8988T (cell line): ENCODE measurements around the gene ALDOB.

ENCODE experiments used
- DNase-seq: peaks from one replicate; pipeline ENCODE4 v3.0.0; 2011

ALDOB gene

DNA sequence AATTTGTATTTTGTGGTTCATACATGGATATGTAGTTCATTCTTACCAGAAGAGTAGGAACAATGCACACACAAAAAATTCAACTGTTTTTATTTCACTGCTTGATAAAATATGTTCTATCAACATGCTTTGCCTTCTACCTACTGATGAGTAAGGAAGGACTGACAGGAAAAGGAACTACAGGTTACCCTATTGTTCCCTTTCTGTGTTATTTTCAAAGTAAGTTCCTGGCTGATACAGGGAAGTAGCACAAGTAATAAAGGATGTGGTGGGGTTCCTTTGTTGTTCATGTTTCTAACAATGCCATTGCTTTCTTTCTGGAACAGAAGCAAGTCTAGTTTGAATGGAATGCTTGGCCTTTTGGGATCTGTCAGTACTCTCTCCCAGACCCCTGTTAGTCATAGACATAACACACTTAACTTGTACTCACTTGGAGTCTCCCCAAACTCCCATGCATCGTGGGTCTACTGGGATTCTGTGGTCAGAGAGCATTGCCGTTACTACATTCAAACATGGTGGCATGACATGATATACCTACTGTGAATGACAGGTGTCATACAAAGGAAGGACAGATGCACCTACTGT, 20.2 kb upstream of the ALDOB start:
- DNase-seq, result no peak

DNA sequence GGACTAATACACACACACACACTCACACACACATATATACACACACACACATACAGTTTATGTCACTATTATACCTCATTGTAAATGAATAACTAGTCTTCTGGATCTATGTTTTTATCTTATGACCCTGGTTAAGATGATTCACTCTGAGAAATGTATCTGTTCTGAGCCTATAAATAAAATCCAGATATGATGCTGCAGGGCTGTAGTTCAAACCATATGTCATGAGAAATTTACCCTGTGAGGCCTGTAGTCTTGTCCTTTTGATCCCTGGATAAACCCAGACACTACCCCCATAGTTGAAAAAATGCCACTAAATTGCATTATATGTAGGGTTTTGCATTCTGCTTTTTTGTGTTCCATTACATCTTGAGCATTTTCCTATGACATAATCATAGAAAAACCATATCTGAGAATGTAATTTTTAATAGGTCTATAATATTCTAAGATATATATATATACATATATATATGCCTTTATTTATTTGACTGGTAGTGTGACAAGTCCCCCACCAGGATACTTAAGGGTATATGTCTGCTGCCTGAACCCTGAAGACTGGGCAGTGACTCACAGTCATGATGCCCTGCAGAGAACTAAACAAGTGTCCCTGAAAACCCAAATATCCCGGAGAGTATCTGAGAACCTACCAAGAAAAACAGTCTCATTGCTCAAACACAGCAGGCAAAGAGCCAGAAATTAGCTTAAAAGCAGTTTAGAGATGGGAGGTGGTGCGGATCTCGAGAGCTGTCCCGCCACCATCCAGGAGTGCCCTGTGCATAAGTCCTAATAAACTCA, 18.4 kb upstream of the ALDOB start:
- no peak for DNase-seq

GRCh38 chr9:101451498-101451897, 15.9 kb upstream of the ALDOB start:
- no peak for DNase-seq

DNA sequence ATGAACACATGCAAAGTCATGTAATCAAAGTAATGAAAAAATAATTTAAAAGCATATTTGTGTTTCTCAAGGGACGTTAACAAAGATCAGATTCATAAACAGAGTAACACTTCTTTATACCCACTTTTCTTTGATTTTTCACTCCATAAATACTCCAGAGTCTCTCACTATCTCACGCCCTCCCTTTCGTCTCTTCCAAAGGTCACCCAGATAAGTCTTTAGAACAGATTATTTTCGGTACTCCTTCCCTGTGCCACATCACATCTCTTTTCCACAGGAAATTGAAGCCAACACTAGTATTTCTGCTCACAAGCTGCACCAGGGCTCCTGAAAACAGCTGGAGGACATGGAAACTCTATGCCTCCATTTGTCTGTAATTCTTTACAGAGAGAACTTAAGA, 15.4 kb upstream of the ALDOB start:
- DNase-seq, result no peak

- peak; percentile 79 for DNase-seq
Measured at GRCh38 chr9:101449071-101449721, 13.6 kb upstream of the ALDOB start.

DNA sequence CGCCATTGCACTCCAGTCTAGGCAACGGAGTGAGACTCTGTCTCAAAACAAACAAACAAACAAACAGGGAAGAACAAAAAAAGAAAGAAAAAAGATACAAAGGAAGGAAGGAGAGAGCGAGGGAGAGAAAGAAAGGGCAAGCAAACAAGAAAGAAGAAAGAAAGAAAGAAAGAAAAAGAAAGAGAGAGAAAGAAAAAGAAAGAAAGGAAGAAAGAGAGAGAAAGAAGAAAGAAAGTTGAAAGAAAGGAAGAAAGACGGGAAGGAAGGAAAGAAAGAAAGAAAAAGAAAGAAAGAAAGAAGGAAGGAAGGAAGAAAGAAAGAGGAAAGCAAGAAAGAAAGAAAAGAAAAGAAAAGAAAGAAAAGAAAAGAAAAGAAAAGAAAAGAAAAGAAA, 13.1 kb upstream of the ALDOB start:
- DNase-seq, result no peak

DNA sequence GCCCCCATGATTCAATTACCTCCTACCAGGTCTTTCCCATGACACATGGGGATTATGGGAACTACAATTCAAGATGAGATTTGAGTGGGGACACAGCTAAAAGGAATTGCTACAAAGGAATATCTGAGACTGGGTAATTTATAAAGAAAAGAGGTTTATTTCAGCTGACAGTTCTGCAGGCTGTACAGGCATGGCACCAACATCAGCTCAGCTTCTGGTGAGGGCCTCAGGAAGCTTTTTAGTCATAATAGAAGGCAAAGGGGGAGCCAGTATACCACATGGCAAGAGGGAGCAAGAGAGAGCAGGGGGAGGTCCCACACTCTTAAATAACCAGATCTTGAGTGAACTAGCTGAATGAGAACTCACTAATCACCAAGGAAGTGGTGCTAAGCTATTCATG, 11.2 kb upstream of the ALDOB start:
- DNase-seq, result no peak

GRCh38 chr9:101445353-101446029, 9.9 kb upstream of the ALDOB start:
- no peak for DNase-seq

- no peak for DNase-seq
Measured at GRCh38 chr9:101443364-101443771, 7.8 kb upstream of the ALDOB start.

- DNase-seq, result no peak
Measured at GRCh38 chr9:101442736-101443135, 7.2 kb upstream of the ALDOB start.

- no peak for DNase-seq
Measured at GRCh38 chr9:101442318-101442717, 6.7 kb upstream of the ALDOB start.

- DNase-seq, result no peak
Measured at GRCh38 chr9:101440714-101441230, 5.2 kb upstream of the ALDOB start.

DNA sequence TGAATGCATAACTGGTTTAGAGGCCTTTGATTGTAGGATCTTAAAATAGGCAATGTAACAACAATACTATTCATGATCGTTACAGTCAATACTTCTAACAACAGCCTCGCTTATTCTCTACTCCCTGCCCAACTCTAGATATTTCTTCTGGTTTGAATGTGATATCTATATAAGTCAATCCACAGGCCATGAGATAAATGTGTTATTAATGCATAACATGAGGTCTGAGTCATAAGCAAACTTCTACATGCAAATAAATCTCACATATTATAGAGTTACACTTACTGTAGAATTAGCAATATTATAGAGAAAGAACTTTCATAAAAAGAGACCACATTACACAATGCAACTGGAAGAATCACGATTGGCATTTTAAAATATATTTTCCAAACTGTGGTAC, 2.9 kb upstream of the ALDOB start:
- no peak for DNase-seq

DNA sequence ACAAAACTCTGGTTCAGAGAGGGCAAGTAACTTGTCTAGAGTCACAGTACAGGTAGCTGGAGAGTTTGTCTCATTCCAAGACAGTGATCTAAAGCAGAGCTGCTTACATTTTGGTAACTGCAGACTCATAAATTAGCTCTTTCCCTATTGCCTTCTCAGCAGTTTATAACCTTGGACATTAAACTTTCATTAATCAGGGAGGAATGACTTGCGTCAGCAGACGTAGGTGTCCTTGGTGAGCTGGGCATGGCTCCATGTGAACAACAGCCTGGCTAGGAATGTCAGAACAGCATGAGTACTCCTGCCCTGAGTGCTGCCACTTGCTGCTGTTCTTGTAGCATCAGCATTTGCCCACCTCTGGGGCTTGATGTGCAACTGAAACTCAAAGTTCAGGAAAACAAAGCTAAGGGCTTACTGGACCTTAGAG, 2.2 kb upstream of the ALDOB start:
- DNase-seq, result no peak

DNA sequence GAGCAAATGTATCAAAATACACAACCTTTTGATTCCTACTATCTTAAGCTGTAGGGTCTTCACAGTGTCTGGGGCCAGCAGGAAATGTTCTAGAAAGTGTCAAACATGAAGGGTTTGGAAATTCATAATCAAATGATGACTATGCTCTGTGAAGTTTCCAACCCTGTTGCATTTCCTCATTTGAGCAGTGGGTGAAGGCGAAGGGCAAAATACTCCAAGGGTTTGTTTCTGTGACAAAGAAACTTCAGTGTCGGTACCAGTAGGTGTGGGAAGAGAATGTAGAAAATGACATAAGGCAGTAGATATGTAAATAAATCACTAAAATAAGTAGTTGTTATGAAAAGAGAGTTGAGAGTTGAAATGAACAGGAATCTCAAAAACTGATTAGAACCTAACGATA, 576 bp downstream of the ALDOB start:
- no peak for DNase-seq

GRCh38 chr9:101433229-101433628, 2.3 kb downstream of the ALDOB start:
- no peak for DNase-seq

DNA sequence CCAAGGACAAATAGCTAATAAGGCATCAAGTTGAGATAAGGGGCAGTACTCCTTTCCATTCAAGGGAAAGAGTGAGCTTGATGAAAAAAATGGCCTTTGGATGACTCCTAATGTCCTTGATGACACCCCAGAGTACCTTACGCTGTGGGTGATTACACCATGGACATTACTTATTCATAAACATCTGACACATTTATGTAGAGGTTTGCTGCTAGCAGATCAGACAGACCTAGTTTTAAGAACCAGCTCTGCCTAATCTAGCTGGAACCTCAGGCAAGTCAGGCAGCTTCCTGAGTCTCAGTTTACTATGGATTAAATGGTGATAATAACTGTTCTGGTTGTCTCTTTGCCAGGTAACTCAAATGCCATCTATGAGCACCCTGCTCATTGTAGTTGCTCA, 2.8 kb downstream of the ALDOB start:
- no peak for DNase-seq

GRCh38 chr9:101432171-101432570, 3.4 kb downstream of the ALDOB start:
- DNase-seq, result no peak

GRCh38 chr9:101429736-101430135, 5.8 kb downstream of the ALDOB start:
- DNase-seq, result no peak

DNA sequence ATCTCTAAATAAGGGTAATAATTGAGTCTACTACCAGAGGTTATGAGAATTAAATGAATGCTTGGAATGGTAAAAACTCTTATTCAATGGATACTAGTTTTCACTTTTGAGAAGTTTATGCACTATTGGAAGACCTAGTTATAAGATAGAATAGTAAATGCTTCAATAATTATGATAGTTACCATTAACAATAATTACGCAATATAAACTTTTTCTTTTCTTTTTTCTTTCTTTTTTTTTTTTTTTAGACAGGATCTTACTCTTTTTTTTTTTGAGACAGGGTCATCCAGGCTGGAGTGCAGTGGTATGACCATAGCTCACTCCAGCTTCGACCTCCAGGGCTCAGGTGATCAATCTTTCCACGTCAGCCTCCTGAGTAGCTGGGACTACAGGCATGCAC, 6.7 kb downstream of the ALDOB start:
- DNase-seq, result no peak

GRCh38 chr9:101427957-101428655, 7.5 kb downstream of the ALDOB start:
- DNase-seq, result no peak

DNA sequence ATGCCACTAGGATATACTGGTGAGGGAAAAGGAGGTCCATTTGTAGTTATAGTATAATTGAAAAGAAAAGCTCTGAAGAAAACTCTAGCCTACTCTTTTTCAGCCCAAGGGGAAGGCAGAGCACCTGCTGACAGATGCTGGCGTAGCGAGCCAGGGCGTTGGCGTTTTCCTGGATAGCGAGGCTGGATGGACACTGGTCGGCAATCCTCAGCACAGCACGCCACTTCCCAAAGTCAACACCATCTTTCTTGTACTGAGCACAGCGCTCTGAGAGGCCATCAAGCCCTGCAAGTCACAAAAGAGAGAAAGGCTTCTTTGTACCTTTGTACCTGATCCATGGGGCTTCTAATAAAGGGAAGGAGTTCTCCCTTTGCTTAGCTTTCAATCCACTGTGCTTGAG, 8.2 kb downstream of the ALDOB start:
- no peak for DNase-seq

- DNase-seq, result no peak
Measured at GRCh38 chr9:101421653-101422065, 13.9 kb downstream of the ALDOB start.
